AG04450 (cell line): ENCODE results near the gene ADAMTS18. TPM values are rescaled to one million over a fixed set of nuclear protein-coding genes. Genes with fewer than 3 reads are reported as not detected.

Experiments used
- CTCF ChIA-PET: fragments of 300-600, 350-600 bp; formaldehyde crosslinking; extraction: SDS; loops from one replicate; lab custom pipeline; 2022; ENCODE audit warnings: antibody characterized with exemption, inconsistent platforms; lab: Charles Lee
- POLR2A ChIA-PET: fragments of 350-600 bp; formaldehyde crosslinking; extraction: SDS; loops from one replicate; lab custom pipeline; 2021; ENCODE audit warnings: antibody characterized with exemption, inconsistent platforms; lab: Yijun Ruan, JAX
- DNase-seq: peaks from one replicate; pipeline ENCODE4 v3.0.0-alpha.2; 2011; ENCODE audit warnings: low read depth, low spot score
- H3K27ac ChIP-seq: one replicate; pipeline ENCODE4 v1.5.1; 2012; ENCODE audit warnings: low read depth, low read length, control low read depth
- H3K27me3 ChIP-seq: one replicate; pipeline ENCODE4 v1.6.0; 2012; ENCODE audit warnings: low read length; ENCODE audit not compliant: control insufficient read depth, insufficient read depth
- H3K4me3 ChIP-seq: 2 replicates; pipeline ENCODE4 v1.5.1; 2011; ENCODE audit warnings: mild to moderate bottlenecking, low read depth, low read length, control low read depth
- H3K9me3 ChIP-seq: 2 replicates; pipeline ENCODE4 v1.5.1; 2012; ENCODE audit warnings: low read length; ENCODE audit not compliant: control insufficient read depth, insufficient read depth
- CTCF ChIP-seq: IDR thresholded peaks from 2 replicates; pipeline ENCODE4 v1.5.1; 2011; ENCODE audit warnings: low read depth, low read length, control low read depth, inconsistent platforms
- polyA plus RNA-seq: library from polyadenylated mRNA; depleted of rRNA; stranded (reverse); fragments of >200 nt; gene quantifications from 2 replicates; pipeline ENCODE4 v1.2.3, GENCODE V29; 2011

The ADAMTS18 gene
- polyA plus RNA-seq, 1 experiment, result not detected

GRCh38 chr16:77393955-77394354, 40.9 kb downstream of the ADAMTS18 start:
- POLR2A ChIA-PET, result no interaction called here

GRCh38 chr16:77387815-77388209, 47.0 kb downstream of the ADAMTS18 start:
- H3K4me3 ChIP-seq, result no peak overlapping the region
- H3K9me3 ChIP-seq, result no peaks in the 10 kb centered on the region
- H3K27ac ChIP-seq, result no peak overlapping the region
- POLR2A ChIA-PET, result no interaction called here
- no peak for DNase-seq
- TF ChIP-seq CTCF, result no peak
- CTCF ChIA-PET, result no interaction called here
- H3K27me3 ChIP-seq, result no peaks in the 10 kb centered on the region

More at GRCh38 chr16:77393955-77394354, 40.9 kb downstream of the ADAMTS18 start:
- TF ChIP-seq CTCF, result no peak
- no peaks in the 10 kb centered on the region for H3K27me3 ChIP-seq
- no peak overlapping the region for H3K27ac ChIP-seq
- no peaks in the 10 kb centered on the region for H3K9me3 ChIP-seq
- CTCF ChIA-PET, result interaction anchor here (1.1 kb wide), 1 partner anchor 13 kb away, joined by 3 read pairs; no protein-coding TSS in a partner anchor
- DNase-seq, result no peak
- H3K4me3 ChIP-seq, result no peak overlapping the region

- H3K27ac ChIP-seq, result no peak overlapping the region
- DNase-seq, result no peak
- TF ChIP-seq CTCF, result no peak
- H3K9me3 ChIP-seq, result no peaks in the 10 kb centered on the region
- no peaks in the 10 kb centered on the region for H3K27me3 ChIP-seq
- no peak overlapping the region for H3K4me3 ChIP-seq
- CTCF ChIA-PET, result no interaction called here
- POLR2A ChIA-PET, result no interaction called here
Measured at GRCh38 chr16:77386831-77387814, 47.7 kb downstream of the ADAMTS18 start.

- no peak for DNase-seq
- no peaks in the 10 kb centered on the region for H3K9me3 ChIP-seq
- ChIA-PET CTCF (no interaction called here), POLR2A (no interaction called here)
- no peak overlapping the region for H3K27ac ChIP-seq
- no peak for TF ChIP-seq CTCF
- no peaks in the 10 kb centered on the region for H3K27me3 ChIP-seq
- no peak overlapping the region for H3K4me3 ChIP-seq
Measured at GRCh38 chr16:77385481-77385880, 49.4 kb downstream of the ADAMTS18 start.

- ChIA-PET CTCF (no interaction called here), POLR2A (no interaction called here)
- Histone ChIP-seq H3K9me3 (no peaks in the 10 kb centered on the region), H3K27me3 (no peaks in the 10 kb centered on the region), H3K4me3 (no peak overlapping the region), H3K27ac (no peak overlapping the region)
- TF ChIP-seq CTCF, result no peak
- DNase-seq, result no peak
Measured at GRCh38 chr16:77383606-77384187, 51.1 kb downstream of the ADAMTS18 start.
